KMS-11 (cell line): ENCODE measurements around the gene SNF8.

Experiments used
- H2AFZ ChIP-seq: fragments of 200-600 bp; sonication (generic); 2 replicates; pipeline ENCODE4 v1.6.1; 2016; ENCODE audit warnings: antibody characterized with exemption, mixed run types, low read depth
- H3K27ac ChIP-seq: fragments of 200-600 bp; sonication (generic); 2 replicates; pipeline ENCODE4 v1.6.1; 2016; ENCODE audit warnings: mild to moderate bottlenecking, mixed run types
- H3K27me3 ChIP-seq: fragments of 200-600 bp; sonication (generic); 2 replicates; pipeline ENCODE4 v1.6.1; 2017; ENCODE audit warnings: mild to moderate bottlenecking, low read depth, mixed run types, moderate library complexity; ENCODE audit not compliant: insufficient read depth
- H3K36me3 ChIP-seq: fragments of 200-600 bp; sonication (generic); 2 replicates; pipeline ENCODE4 v1.6.1; 2017; ENCODE audit warnings: mild to moderate bottlenecking, mixed run types; ENCODE audit not compliant: insufficient read depth
- H3K4me1 ChIP-seq: fragments of 200-600 bp; sonication (generic); 2 replicates; pipeline ENCODE4 v1.6.1; 2016; ENCODE audit warnings: mild to moderate bottlenecking, low read depth, mixed run types; ENCODE audit not compliant: poor library complexity, severe bottlenecking
- H3K4me2 ChIP-seq: fragments of 200-600 bp; sonication (generic); 2 replicates; pipeline ENCODE4 v1.7.0; 2016; ENCODE audit warnings: mild to moderate bottlenecking, mixed run types
- H3K4me3 ChIP-seq: fragments of 200-600 bp; sonication (generic); IDR thresholded peaks from 2 replicates; pipeline ENCODE4 v1.6.1; 2017; ENCODE audit warnings: low read depth, low read length, mixed read lengths; ENCODE audit not compliant: insufficient read depth
- H3K79me2 ChIP-seq: fragments of 200-600 bp; sonication (generic); 2 replicates; pipeline ENCODE4 v1.6.1; 2016; ENCODE audit warnings: low read depth, mixed run types; ENCODE audit not compliant: insufficient read depth
- H3K9ac ChIP-seq: fragments of 200-600 bp; sonication (generic); 2 replicates; pipeline ENCODE4 v1.6.1; 2016; ENCODE audit warnings: mild to moderate bottlenecking, mixed run types
- H4K20me1 ChIP-seq: fragments of 200-600 bp; sonication (generic); 2 replicates; pipeline ENCODE4 v1.6.1; 2016; ENCODE audit warnings: mild to moderate bottlenecking, mixed run types; ENCODE audit not compliant: insufficient read depth
- CTCF ChIP-seq: fragments of 200-600 bp; sonication (generic); conservative IDR thresholded peaks from 2 replicates; pipeline ENCODE4 v1.6.1; 2017; ENCODE audit warnings: low read depth, mild to moderate bottlenecking, antibody characterized with exemption, low read length, moderate library complexity, mixed read lengths

Gene SNF8

DNA sequence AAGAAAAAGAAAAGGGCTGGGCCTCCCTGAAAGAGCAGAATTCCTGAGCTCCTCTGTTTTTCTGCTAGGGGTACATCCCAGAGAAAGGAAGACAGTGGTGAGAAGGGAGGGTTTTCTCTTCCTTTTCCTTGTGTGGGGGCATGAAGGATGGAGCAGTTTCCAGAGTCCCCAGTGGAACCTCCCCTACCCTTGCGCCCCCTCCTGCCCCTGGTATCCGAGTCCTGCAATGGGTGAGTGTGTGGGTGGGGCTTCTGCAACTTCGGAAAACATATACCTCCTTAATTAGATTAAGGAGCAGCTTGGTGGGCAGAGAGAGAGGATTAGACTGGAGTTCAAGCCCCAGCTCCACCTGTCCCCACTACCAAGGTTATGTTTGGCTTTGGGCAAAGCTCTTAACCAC is 29.2 kb upstream of the SNF8 start:
- no peak overlapping the region for H3K4me2 ChIP-seq
- no peak overlapping the region for H3K9ac ChIP-seq
- no peaks in the 10 kb centered on the region for H3K79me2 ChIP-seq
- H3K4me1 ChIP-seq: no peaks in the 10 kb centered on the region
- no peaks in the 10 kb centered on the region for H4K20me1 ChIP-seq
- no peaks in the 10 kb centered on the region for H3K36me3 ChIP-seq
- no peak overlapping the region for H2AFZ ChIP-seq
- TF ChIP-seq CTCF: no peak
- H3K27me3 ChIP-seq: no peaks in the 10 kb centered on the region; the same call in 1 of the 2 replicates
- H3K27ac ChIP-seq: no peak overlapping the region
- no peak overlapping the region for H3K4me3 ChIP-seq

DNA sequence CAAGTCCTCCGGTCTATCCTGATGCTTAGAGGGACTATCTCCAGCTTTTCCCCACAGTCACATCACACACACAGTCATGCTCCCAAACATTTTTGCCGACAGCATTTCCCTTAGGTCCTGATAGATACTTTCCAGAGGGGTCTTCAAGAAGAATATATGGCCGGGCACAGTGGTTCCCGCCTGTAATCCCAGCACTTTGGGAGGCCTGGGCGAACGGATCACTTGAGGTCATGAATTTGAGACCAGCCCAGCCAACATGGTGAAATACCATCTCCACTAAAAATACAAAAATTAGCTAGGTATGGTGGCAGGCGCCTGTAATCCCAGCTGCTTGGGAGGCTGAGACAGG is 28.1 kb upstream of the SNF8 start:
- H3K4me1 ChIP-seq: no peaks in the 10 kb centered on the region
- H3K27ac ChIP-seq: no peak overlapping the region
- no peaks in the 10 kb centered on the region for H4K20me1 ChIP-seq
- no peaks in the 10 kb centered on the region; the same call in 1 of the 2 replicates for H3K27me3 ChIP-seq
- no peak overlapping the region for H3K4me2 ChIP-seq
- no peaks in the 10 kb centered on the region for H3K36me3 ChIP-seq
- TF ChIP-seq CTCF: no peak
- H3K79me2 ChIP-seq: no peaks in the 10 kb centered on the region
- H2AFZ ChIP-seq: no peak overlapping the region
- H3K4me3 ChIP-seq: no peak overlapping the region
- no peak overlapping the region for H3K9ac ChIP-seq

DNA sequence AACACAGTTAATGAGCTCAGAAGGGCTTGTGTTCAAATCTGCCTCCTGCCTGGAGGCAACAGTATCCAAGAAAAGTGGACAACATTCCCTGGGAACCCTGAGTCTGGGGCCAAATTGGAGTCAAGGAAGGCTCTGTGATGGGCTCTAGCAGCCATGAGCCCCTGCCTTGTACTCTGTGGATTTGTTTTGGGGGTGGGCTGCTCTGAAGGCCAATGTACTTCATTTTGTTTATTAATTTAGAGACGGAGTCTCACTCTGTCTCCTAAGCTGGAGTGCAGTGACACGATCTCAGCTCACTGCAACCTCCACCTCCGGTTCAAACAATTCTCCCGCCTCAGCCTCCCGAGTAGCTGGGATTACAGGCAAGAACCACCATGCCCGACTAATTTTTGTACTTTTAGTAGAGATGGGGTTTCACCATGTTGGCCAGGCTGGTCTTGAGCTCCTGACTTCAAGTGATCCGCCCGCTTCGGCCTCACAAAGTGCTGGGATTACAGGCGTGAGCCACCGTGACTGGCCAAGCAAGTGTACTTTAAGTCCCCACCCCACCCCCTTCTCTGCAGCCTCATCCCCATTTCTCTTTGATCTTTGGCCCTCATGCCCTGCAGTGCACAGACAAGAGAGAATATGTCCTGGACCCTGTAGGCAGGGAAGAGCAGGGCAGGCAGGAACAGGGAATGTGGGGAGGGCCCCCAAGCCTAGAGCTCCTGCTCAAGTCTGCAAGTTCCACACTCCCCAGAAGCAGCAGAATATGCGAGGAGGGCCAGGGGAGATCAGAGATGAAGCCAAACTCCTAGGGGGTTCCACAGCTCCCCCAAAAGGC is 26.4 kb upstream of the SNF8 start:
- no peak overlapping the region for H3K27ac ChIP-seq
- no peaks in the 10 kb centered on the region for H3K4me1 ChIP-seq
- H3K27me3 ChIP-seq: no peaks in the 10 kb centered on the region; the same call in 1 of the 2 replicates
- no peak for TF ChIP-seq CTCF
- H3K9ac ChIP-seq: no peak overlapping the region
- no peaks in the 10 kb centered on the region for H4K20me1 ChIP-seq
- no peaks in the 10 kb centered on the region for H3K36me3 ChIP-seq
- no peak overlapping the region for H3K4me2 ChIP-seq
- H3K79me2 ChIP-seq: no peaks in the 10 kb centered on the region
- no peak overlapping the region for H2AFZ ChIP-seq
- H3K4me3 ChIP-seq: no peak overlapping the region

- peaks cover 3% of the 10 kb centered on the region; the same call in 1 of the 2 replicates for H3K27me3 ChIP-seq
- no peak overlapping the region for H3K27ac ChIP-seq
- TF ChIP-seq CTCF: no peak
- no peaks in the 10 kb centered on the region for H3K4me1 ChIP-seq
- no peaks in the 10 kb centered on the region for H3K36me3 ChIP-seq
- H4K20me1 ChIP-seq: no peaks in the 10 kb centered on the region
- H3K79me2 ChIP-seq: no peaks in the 10 kb centered on the region
- H3K9ac ChIP-seq: no peak overlapping the region
- no peak overlapping the region for H2AFZ ChIP-seq
- H3K4me3 ChIP-seq: no peak overlapping the region
- H3K4me2 ChIP-seq: no peak overlapping the region
Observed at GRCh38 chr17:48970224-48970623, 25.6 kb upstream of the SNF8 start.
